ENCODE measurements around the gene AIG1.
"Not testable (repeated sequence)": the region's sequence is repeated elsewhere in the genome, so short reads cannot be mapped to it uniquely, and the experiment has no call there.

The AIG1 gene

DNA sequence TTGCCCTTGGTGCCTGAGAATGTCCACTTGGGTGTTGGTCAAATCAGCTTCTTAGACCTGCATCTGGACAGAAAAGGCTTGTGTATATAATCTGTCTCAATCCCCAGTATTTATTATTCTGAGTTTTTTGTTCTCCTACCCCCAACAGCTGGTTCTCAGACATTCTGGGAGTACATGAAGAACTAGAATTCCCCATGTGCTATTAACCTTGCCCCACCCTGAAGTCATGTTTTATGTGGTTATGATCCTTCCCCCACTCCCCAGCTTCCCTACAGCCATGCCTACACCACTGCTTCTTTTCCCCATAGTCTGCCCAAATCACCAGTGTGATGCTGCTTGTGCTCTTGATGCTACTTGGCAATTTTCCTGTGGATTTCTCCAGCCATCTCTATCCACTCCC is 232.8 kb downstream of the AIG1 start:
- DNase-seq, result no peak

DNA sequence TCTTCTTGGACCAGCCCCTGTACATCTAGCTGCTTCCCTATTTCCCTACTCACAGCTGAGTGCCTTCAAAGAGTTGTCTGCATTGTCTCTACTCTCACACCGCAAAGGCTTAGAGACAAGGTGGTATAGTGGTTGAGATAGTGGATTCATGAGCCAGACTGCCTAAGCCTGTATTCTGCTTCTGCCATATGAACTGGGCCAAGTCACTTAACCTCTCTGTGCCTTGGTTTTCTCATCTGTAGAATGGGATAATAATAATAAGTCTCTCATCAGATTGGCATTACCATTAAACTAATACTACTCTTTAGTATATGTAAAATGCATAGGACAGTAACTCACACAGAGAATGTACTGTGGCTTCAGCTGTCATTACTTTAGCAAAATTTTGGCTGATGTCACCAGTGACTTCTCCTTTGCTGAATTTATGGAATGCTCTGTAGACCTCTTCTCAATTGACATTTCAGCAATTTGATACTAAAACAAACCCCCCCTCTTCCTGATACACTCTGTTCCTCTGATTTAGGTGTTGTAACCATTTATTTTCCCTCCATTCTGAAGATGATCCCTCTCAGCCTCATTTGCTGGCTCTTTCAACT is 233.7 kb downstream of the AIG1 start:
- no peak for DNase-seq

DNA sequence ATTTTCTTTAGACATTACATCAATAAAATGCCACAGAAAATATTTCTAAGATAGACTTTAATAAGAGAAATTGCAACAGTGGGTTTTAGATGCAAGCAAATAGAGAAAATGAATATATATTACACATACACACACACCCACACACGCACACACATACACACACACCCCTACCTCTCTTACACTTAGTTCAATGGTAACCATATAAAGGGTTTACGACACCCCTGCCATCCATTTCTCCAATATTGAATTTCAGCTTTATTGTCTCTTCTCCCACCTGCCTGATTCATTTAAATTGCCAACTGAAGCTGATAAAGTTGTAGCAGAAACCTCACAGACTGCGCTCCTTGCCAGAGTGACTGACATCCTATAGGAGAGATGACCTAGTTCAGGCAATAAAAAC is 235.2 kb downstream of the AIG1 start:
- DNase-seq, result no peak

DNA sequence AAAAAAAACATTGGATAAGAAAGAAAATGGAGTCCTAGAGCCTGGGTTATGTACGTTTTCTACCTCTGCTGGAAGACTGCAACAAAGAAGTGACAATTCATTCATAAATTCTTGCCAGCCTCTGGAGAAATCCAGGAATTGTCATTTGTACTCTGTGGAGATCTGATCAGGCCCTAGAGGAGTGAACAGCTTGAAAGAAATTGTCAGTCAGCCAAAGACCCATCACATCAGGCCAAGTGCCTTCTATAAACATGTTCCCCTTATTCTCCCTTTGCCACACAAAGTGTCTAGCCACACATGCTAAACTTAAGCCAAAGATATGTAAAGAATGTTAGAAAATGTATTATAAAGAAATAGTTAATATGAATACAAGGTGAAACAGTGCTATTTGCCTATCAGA is 237.4 kb downstream of the AIG1 start:
- no peak for DNase-seq

DNA sequence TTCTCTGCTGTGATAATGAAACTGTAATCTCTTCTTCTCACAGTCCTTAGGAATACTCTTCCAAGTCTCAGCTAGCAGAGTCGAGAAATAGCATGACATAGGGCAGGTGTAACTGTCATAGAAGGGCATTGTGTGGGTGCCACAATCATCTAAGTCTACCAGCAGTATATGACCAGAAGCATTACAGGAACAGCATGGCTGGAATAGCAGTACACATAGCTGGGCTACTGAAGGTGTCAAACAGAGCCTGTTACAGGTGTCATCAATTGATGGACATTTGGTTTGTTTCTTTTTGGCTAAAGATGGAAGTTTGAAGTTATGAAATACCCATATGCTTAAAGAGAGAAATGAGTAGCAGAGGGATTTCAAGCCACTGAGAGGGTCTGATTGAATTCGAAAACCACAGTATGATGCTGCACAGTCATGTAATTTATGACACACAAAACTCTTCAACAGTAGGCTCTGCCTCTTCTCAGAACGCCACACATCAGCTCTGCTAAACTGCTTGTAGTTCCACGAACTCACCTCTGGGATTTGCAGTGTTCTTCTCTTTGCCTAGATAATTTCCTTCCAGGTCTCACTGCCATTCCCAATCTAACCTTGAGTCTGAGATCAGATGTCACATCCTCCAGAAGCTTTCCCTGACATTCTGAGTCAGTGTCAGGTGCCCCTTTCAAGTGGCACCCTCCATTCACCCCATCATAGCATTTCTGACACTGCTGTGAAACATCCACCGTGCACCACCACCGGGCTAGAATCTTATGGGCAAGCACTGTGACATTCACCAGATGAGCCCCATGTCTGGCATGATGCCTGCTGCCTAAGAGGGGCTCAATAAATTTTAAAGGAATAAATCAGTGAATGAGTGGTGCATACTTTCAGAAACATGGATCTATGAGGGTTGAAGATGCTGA is 238.8 kb downstream of the AIG1 start:
- no peak for DNase-seq

DNA sequence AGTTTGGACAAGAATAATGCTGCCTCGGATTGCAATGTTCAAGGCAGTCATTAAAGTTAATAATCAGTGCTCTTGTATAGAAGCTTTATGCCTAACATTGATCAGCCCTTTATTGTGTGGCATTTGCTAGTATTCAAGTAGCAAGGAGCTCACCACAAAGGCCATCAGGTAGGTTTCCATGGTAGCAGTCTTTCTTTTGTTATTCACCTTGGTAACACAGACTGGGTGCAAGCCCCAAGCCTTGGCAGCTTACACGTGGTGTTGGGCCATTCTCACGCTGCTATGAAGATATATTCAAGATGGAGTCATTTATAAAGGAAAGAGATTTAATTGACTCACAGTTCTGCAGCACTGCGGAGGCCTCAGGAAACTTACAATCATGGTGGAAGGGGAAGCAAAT is 240.5 kb downstream of the AIG1 start:
- DNase-seq, result no peak

DNA sequence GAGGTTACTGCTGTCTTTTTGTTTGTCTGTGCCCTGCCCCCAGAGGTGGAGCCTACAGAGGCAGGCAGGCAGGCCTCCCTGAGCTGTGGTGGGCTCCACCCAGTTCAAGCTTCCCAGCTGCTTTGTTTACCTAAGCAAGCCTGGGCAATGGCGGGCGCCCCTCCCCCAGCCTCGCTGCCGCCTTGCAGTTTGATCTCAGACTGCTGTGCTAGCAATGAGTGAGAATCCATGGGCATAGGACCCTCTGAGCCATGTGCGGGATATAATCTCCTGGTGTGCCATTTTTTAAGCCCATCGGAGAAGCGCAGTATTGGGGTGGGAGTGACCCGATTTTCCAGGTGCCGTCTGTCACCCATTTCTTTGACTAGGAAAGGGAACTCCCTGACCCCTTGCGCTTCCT is 247.1 kb downstream of the AIG1 start:
- not testable (repeated sequence) for DNase-seq

DNA sequence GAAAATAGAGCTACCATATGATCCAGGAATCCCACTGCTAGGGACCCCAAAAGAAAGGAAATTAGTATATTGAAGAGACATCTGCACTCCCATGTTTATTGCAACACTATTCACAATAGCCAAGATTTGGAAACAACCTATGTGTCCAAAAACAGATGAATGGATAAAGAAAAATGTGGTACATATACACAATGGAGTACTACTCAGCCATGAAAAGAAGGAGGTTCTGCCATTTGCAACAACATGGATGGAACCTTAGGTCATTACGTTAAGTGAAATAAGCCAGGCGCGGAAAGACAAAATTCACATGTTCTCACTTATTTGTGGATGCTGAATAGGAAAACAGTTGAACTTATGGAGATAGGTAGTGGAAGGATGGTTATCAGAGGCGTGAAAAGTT is 252.5 kb downstream of the AIG1 start:
- DNase-seq, result no peak

DNA sequence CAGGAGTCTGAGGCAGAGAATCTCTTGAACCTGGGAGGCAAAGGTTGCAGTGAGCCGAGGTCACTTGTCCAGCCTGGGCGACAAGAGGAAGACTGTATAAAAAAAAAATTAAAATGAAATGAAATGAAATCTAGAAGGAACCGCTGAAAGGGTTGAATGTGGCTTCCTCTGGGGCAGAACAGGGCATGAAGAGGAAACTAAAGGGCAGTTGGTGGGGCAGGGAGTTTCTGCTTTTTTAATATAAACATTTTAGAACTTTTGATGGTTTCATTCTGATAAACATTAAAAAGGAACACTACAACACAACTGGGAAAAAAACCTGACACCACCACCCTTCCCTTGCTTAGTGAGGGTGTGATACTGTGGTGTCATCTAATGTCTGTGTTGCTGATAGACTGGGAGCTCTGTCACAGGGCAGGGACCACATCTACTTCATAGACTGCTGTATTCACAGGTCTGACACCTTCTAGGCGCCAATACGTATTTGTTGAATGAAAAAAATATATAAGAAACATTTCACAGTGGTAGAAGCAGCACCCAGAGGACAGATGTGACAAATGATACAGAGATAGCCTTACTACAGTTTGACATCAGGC is 260.9 kb downstream of the AIG1 start:
- no peak for DNase-seq

DNA sequence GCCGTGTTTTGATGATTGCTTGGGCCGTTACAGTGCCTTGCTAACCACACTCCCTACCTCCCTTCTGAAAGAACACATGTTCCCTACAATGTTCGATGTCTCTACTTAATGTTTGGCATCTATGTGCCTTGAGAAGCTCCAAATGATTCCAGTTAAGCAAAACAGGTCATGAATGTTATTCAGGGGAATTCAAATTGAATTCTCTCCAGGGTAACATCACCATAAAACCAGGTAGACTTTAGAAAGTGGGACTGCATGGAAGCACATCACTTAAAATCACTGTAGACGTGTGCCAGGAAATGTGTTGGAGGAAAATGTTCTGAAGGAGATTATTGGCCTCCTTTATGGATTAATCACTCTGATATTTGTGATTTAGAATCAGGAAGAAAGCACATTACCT is 261.7 kb downstream of the AIG1 start:
- DNase-seq, result no peak

DNA sequence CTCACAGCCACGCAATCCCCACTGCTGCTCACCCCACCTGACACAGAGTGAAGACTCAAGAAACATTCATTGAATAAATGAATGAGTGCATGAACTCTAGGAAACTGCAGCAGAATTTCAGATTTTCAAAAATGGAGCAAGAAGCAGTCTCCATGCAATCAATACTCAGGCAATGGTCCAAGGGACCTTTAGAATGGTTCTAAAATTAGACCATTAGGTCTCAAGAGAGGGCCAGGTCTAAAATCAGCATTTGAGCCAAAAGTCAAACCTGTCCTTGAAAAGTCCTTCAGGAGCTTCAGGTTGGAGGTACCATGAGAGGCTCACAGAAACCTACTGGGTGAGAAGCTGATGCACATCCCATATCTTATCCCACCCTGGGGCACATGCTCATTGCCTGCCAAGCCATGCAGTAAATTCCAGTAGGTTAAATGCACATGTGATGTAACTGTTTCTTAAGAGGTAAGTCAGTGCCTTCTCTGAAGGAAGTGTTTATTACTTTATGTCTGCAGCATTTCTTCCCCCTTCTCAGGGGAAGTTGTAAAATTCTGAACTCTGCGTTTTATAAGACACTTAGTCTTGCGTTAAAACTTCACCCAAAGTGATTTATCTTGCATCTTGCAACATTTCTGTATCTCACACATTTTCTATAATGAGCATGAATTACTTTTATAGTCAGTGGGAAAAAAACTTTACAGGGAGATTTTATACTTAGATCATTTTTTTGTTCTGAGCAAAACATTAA is 263.2 kb downstream of the AIG1 start:
- no peak for DNase-seq

DNA sequence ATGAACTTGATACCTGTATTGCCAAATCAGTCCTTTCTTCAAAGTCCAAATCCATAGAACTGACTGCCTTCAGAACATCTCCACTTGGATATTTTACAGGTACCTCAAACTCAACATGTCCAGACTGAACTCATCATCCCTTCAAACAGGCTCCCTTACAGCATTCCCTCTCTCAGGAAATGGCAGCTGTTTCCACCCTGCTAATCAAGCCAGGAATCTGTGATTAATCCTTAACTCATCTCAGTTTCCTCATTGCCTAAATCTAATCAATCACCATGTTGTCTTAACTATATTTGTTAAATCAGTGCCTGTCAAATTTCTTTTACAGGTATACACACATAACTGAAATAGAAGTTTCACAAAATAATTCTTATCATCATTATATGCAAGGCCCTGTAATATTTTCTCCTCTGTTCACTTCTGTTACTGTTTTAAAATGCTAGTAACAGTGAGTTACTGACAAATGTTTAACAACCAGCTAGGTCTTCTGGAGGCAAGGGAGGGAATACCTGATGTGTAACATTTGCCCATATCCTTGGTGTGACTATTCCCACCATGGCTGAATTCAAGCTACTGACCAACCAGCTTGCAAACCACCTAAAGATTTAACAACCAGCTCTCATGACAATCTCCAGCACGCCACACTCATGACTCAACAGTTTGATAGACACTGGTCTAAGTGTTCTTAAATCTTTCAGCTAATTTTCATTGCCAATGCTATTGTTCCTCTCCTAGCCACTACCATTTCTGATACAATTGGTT is 264.9 kb downstream of the AIG1 start:
- no peak for DNase-seq

DNA sequence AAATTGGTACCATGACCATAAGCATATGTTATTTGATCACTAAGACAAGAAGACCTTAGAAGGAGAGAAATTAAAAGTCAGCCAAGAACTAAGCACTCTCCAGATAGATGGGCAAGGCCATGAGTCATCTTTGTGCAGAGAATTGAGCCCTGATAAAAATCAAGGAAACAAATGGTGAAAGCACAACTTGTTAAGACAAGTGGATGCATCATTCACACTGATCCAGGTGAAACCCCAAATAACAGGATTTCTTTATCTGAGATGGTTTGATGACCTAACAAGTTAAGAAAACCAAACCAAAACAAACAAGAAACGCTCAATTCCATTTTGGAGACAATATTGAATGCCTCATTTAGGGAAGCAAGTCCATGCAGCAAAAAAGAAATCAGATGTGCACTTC is 268.2 kb downstream of the AIG1 start:
- DNase-seq, result no peak

DNA sequence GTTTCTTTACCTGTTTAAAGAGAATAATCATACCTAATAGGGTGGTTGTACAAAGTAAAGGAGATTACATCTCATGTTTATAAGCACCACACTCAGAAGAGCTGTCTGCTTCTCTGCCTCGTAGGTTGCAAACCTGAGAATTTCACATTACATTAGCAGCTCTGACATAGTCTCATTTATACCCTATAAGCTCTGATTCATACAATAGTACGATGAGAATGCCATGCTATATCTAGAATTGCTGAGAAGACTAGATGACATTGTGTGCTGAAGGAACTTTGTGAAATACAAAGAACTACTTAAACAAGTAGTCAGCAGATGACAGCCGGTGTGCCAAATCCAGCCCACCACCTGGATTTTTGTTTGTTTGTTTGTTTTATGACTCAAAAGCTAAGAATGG is 268.6 kb downstream of the AIG1 start:
- DNase-seq, result no peak

DNA sequence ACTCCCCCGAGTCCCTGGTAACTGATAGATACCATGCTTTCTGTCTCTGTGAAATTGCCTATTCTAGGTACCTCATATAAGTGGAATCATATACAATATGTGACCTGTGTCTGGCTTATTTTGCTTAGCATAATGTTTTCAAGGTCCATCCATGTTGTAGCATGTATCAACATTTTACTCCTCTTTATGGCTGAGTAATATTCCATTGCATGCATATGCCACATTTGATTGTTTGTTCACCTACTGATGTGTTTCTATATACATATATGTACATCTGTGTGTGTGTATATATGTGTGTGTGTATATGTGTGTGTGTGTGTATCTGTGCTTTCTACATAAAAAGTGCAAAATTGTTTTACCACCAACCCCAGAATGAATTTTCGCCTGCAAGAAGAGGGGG is 270.7 kb downstream of the AIG1 start:
- no peak for DNase-seq

DNA sequence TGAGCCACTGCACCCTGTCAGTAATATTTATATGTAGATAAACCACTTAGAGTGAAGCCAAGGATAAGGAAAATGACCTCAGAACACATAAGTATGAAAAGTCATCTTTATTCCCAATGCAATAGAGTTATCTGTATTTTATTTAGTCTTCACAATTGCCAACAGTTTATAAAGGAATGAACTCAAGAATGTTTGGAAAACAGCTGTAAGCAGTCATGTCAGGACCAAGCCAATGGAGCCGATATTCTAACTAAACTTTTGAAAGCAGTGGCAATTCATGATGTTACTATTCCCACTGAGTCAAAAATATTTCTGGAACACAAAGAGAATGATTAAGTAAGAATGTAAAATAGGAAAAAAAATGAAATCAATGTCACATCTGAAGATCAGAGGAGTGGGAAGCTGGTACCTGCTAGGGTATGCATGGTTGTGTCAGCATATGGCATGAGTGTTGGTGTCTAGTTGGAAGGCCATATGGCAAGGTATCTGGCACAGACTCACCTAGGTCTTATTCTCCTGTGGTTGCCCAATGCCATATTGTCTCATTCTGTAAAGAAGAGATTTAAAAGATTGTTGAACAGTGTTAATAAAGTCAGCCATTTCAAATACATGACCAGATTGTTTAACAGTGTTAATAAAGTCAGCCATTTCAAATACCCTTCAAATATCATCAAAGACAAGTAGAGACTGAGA is 271.6 kb downstream of the AIG1 start:
- no peak for DNase-seq

DNA sequence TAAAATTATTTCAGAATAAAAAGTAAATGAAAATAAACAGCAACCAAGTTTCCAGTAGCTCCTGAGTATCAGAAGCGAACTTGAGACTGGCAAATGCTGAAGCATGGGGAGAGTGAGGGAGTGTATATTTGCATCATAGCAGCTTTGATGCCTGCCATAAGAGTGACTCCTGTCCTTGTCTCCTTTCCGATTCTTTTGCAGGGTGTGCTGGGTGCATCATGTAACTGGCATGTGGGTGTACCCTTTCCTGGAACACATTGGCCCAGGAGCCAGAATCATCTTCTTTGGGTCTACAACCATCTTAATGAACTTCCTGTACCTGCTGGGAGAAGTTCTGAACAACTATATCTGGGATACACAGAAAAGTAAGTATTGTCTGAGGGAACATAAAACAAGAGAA is 272.4 kb downstream of the AIG1 start:
- no peak for DNase-seq

DNA sequence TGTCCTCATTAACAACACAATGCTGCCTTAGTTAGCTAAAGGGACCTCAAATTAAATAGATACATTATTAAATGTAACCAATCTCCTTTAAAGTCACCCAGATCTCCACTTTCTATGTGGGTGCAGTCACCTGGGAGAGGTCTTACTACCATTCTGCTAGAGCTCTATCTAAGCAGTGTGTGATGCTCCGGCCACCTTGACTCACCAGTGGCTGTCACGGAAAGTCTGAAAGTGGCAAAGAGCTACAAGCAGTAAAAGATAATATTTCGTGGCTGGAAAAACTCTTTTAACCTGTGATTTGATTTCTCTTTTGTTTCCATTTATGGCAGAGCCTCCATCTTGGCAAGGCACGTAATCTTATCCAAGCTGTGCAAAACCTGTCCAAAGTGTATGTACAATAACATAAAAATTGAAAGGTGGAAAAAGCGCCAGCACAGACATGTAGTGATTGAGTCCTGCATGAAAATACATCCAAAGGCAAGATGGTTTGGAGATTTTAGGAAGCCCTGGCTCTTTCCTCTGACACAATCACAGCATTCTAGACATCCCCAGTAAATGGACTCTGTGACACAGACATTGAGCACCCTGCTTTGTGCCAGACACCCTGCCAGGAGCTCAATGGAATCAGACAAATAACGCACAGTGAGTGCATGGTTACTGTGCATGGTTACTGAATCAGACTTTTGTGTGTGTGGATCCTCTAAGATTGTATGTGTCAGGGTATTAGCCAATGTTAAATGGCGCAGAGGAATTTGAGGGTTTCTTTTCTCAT is 273.2 kb downstream of the AIG1 start:
- no peak for DNase-seq

DNA sequence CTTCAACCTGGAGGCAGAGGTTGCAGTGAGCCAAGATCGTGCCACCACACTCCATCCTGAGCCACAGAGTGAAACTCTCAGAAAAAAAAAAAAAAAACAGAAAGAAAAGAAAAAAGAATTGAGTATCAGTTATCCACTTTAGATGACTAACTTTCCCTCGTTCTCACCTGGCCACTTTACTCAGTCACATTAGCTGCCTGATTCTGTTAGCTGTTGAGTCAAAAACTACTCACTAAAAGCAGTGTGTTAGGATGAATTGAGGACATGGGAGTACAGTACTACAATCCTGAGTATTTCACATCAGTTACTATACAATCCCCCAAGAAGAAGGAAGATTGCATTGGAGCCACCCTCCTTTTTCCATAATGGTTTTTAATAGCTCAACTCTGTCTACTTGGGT is 275.2 kb downstream of the AIG1 start:
- DNase-seq, result no peak

DNA sequence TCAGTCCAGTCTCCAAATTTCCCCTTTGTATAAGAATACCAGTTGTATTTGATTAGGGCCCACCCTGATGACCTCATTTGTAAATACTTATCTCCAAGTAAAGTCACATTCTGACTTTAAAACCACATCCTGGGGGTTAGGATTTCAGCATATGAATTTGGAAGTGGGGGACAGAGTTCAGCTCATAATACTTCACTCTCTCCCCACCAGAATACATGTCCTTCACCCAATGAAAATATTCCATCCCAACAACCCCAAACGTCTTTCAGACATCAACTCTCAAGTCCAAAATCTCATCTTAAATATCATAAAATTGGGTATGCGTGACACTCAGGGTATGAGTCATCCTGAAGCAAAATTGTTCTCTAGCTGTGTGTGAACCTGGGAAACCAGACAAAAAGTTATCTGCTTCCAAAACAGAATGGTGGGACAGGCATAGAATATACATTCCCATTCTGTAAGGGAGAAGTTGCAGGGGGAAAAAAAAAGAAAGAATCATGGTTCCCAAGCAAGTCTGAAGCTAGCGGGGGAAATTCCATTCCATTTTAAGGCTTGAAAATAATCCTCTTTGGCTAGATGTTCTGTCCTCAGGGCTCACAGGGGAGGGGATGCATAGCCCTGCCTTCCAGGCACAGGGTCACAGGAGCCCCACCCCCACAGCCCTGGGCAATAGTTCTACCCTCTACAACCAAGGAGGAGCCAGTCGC is 275.9 kb downstream of the AIG1 start:
- no peak for DNase-seq

Measured in activated CD4-positive, CD25-positive, alpha-beta regulatory T cell (primary cell).